ENCODE data around the gene COL13A1.

GRCh38 chr10:69818676-69819239, 17.1 kb downstream of the COL13A1 start:
- TF ChIP-seq PKNOX1 (IDR thresholded peaks at IDR 0.05) (no peak), BHLHE40 (IDR thresholded peaks at IDR 0.05; ENCODE audit: borderline replicate concordance) (no peak), L3MBTL2 (conservative IDR thresholded peaks at IDR 0.05) (no peak), TARDBP (IDR thresholded peaks at IDR 0.05) (no peak), LEF1 (IDR thresholded peaks at IDR 0.05; ENCODE audit: borderline replicate concordance) (no peak), SP1 (IDR thresholded peaks at IDR 0.05) (no peak), CTBP1 (IDR thresholded peaks at IDR 0.05; ENCODE audit: borderline replicate concordance) (no peak), FOXA1 (IDR thresholded peaks at IDR 0.05) (no peak), ZNF384 (IDR thresholded peaks at IDR 0.05) (no peak)

All from HEK293T (cell line).